Esophagus muscularis mucosa (tissue), 4 donors: ENCODE results near the gene PXDN. TPM values are rescaled to one million over a fixed set of nuclear protein-coding genes. Genes with fewer than 3 reads are reported as not detected.
A peak's percentile ranks its signal among the peaks of the same experiment; 100 is the strongest.

ENCODE experiments used
- DNase-seq: peaks from one replicate; pipeline ENCODE4 v3.0.0-alpha.2; 2017; ENCODE audit errors: extremely low spot score
- H3K27ac ChIP-seq, 4 donors: fragments of 200-600 bp; sonication (generic); replicated peaks in 1 of 4; 1 replicate in 3 of 4; 2 replicates in 1 of 4; pipeline ENCODE4 v1.5.1; 2016 to 2019; ENCODE audit warnings: mild to moderate bottlenecking in 1 of 4
- H3K27me3 ChIP-seq, 4 donors: fragments of 200-600 bp; sonication (generic); one replicate each; pipeline versions ENCODE4 v1.5.1 to v1.6.0; 2016 to 2019
- H3K36me3 ChIP-seq, 4 donors: fragments of 200-600 bp; sonication (generic); one replicate each; pipeline ENCODE4 v1.5.1; 2016 to 2019
- H3K4me1 ChIP-seq, 4 donors: fragments of 200-600 bp; sonication (generic); one replicate each; pipeline ENCODE4 v1.5.1; 2016 to 2019
- H3K4me3 ChIP-seq, 4 donors: fragments of 200-600 bp; sonication (generic); 1 replicate in 2 of 4; 2 replicates in 2 of 4; pipeline ENCODE4 v1.5.1; 2016 to 2019; ENCODE audit warnings: mild to moderate bottlenecking in 4 of 4, moderate library complexity in 1 of 4
- H3K9me3 ChIP-seq, 4 donors: fragments of 200-600 bp; sonication (generic); 1 replicate in 3 of 4; 2 replicates in 1 of 4; pipeline ENCODE4 v1.5.1; 2016 to 2019
- CTCF ChIP-seq, 3 experiments: fragments of 200-600 bp in 2 of 3; fragments of 450-650 bp in 1 of 3; sonication (generic) in 2 of 3; IDR thresholded peaks; one replicate each; pipeline ENCODE4 v1.5.1; 2017 to 2019; ENCODE audit warnings: antibody characterized with exemption in 3 of 3, mild to moderate bottlenecking in 2 of 3, moderate library complexity in 1 of 3
- EP300 ChIP-seq: sonication (generic); formaldehyde crosslinking; IDR thresholded peaks from one replicate; pipeline ENCODE4 v1.6.1; 2017; ENCODE audit warnings: antibody characterized with exemption
- POLR2A ChIP-seq: fragments of 450-650 bp; IDR thresholded peaks from one replicate; pipeline ENCODE4 v1.6.1; 2017; ENCODE audit warnings: antibody characterized with exemption, moderate library complexity, mild to moderate bottlenecking, low read depth
- POLR2AphosphoS5 ChIP-seq, 2 donors: sonication (generic); formaldehyde crosslinking; IDR thresholded peaks; one replicate each; pipeline ENCODE4 v1.6.1; 2017; ENCODE audit warnings: antibody characterized with exemption in 2 of 2
- WGBS: methylation state at CpG from one replicate; pipeline ENCODE4 v1.1.5; 2018; 5-methylcytosine and 5-hydroxymethylcytosine counted together
- intact Hi-C: fragments of 100-400 bp; cut with DNase I; formaldehyde crosslinking; loops from one replicate; pipeline ENCODE4 v1.15.1; 2023
- total RNA-seq, 4 donors: library from RNA; depleted of rRNA; stranded (reverse); fragments of >200 nt; gene quantifications; one replicate each; pipeline versions ENCODE4 v1.1.0 to v1.2.1, GENCODE V29; 2016

PXDN gene
- total RNA-seq, 4 donors from 2014 or later = 19.9 to 81.6 (median 50.1) TPM

- H3K27ac ChIP-seq = peak overlapping the region; percentile 93 to 100 (median 97)
- WGBS = no CpG with 5 or more reads among the region's 33 CpGs
- TF ChIP-seq POLR2AphosphoS5 (IDR thresholded peaks at IDR 0.05) = no peak
- TF ChIP-seq POLR2A = no peak
- no peak for TF ChIP-seq EP300
- no peak for TF ChIP-seq CTCF (IDR thresholded peaks at IDR 0.05)
- no peaks in the 10 kb centered on the region for H3K9me3 ChIP-seq
- DNase-seq = no peak
- H3K27me3 ChIP-seq = peaks cover 0 to 12% (median 0%) of the 10 kb centered on the region in 4 donors
- intact Hi-C loops = loop anchor here (2.0 kb wide), 1 partner anchor 151 kb away; no protein-coding TSS in a partner anchor
- no peaks in the 10 kb centered on the region for H3K36me3 ChIP-seq
- peak overlapping the region; percentile 67 to 93 (median 72) for H3K4me3 ChIP-seq
- peaks cover 27 to 57% (median 53%) of the 10 kb centered on the region in 4 donors for H3K4me1 ChIP-seq
Measured at GRCh38 chr2:1744151-1744445, 217 bp downstream of the PXDN start.

GRCh38 chr2:1743396-1744150, 742 bp downstream of the PXDN start:
- Histone ChIP-seq H3K27me3 (peaks cover 0 to 12% (median 0%) of the 10 kb centered on the region in 4 donors), H3K36me3 (no peaks in the 10 kb centered on the region), H3K27ac (peak overlapping the region; percentile 93 to 100 (median 97)), H3K9me3 (no peaks in the 10 kb centered on the region), H3K4me1 (peaks cover 30 to 62% (median 58%) of the 10 kb centered on the region in 4 donors), H3K4me3 (peak overlapping the region; percentile 67 to 93 (median 72))
- intact Hi-C loops = loop anchor here (2.0 kb wide), 2 partner anchors 67 to 151 kb away; no protein-coding TSS in a partner anchor
- no peak for DNase-seq
- WGBS = no CpG with 5 or more reads among the region's 71 CpGs
- TF ChIP-seq POLR2A (no peak), POLR2AphosphoS5 (IDR thresholded peaks at IDR 0.05) (no peak), CTCF (IDR thresholded peaks at IDR 0.05) (no peak)

- Histone ChIP-seq H3K36me3 (no peaks in the 10 kb centered on the region), H3K4me3 (peak overlapping the region; percentile 67 to 93 (median 72)), H3K27ac (peak overlapping the region; percentile 93 to 100 (median 97)), H3K4me1 (peaks cover 30 to 69% (median 63%) of the 10 kb centered on the region in 4 donors), H3K27me3 (peaks cover 0 to 8% (median 0%) of the 10 kb centered on the region in 4 donors), H3K9me3 (no peaks in the 10 kb centered on the region)
- WGBS = 0% methylated on average over 19 of the region's 54 CpGs
- no peak for TF ChIP-seq EP300
- peak; percentile 80 to 88 for TF ChIP-seq POLR2AphosphoS5 (IDR thresholded peaks at IDR 0.05)
- peak; percentile 67 to 78 (median 67) for TF ChIP-seq CTCF (IDR thresholded peaks at IDR 0.05)
- peak; percentile 15 for TF ChIP-seq POLR2A
- peak; percentile 95 for DNase-seq
- intact Hi-C loops = loop anchor here (2.0 kb wide), 1 partner anchor 66 kb away; no protein-coding TSS in a partner anchor
Measured at GRCh38 chr2:1742681-1743395, 1.5 kb downstream of the PXDN start.

GRCh38 chr2:1742301-1742680, 2.0 kb downstream of the PXDN start:
- Histone ChIP-seq H3K27ac (peak overlapping the region; percentile 93 to 100 (median 97)), H3K4me1 (peaks cover 30 to 70% (median 64%) of the 10 kb centered on the region in 4 donors), H3K27me3 (peaks cover 0 to 3% (median 0%) of the 10 kb centered on the region in 4 donors), H3K4me3 (peak overlapping the region; percentile 67 to 93 (median 72)), H3K36me3 (no peaks in the 10 kb centered on the region), H3K9me3 (no peaks in the 10 kb centered on the region)
- intact Hi-C loops = loop anchor here (2.0 kb wide), 1 partner anchor 65 kb away; no protein-coding TSS in a partner anchor
- TF ChIP-seq EP300 (no peak), POLR2A (no peak), CTCF (IDR thresholded peaks at IDR 0.05) (no peak), POLR2AphosphoS5 (IDR thresholded peaks at IDR 0.05) (no peak)
- no peak for DNase-seq
- 71% methylated on average over 13 of the region's 13 CpGs for WGBS
